HUES6 (cell line): ENCODE measurements around the gene VMP1.
A peak's percentile ranks its signal among the peaks of the same experiment; 100 is the strongest.
"Not testable (repeated sequence)": the region's sequence is repeated elsewhere in the genome, so short reads cannot be mapped to it uniquely, and the experiment has no call there.

Experiments used
- H3K27ac ChIP-seq: 2 replicates; pipeline ENCODE4 v1.7.0; 2013; ENCODE audit warnings: low read depth, mild to moderate bottlenecking, low read length, inconsistent platforms
- H3K27me3 ChIP-seq: 2 replicates; pipeline ENCODE4 v1.6.1; 2013; ENCODE audit warnings: low read length; ENCODE audit not compliant: control insufficient read depth, insufficient read depth
- H3K36me3 ChIP-seq: 2 replicates; pipeline ENCODE4 v1.6.1; 2013; ENCODE audit warnings: low read length; ENCODE audit not compliant: control insufficient read depth, insufficient read depth
- H3K4me1 ChIP-seq: 2 replicates; pipeline ENCODE4 v1.6.1; 2013; ENCODE audit warnings: low read length; ENCODE audit not compliant: control insufficient read depth, insufficient read depth
- H3K4me3 ChIP-seq: 2 replicates; pipeline ENCODE4 v1.5.1; 2013; ENCODE audit warnings: low read depth, low read length
- H3K9ac ChIP-seq: one replicate; pipeline ENCODE4 v1.6.1; 2013; ENCODE audit warnings: mild to moderate bottlenecking, low read length
- H3K9me3 ChIP-seq: 2 replicates; pipeline ENCODE4 v1.6.1; 2013; ENCODE audit warnings: low read depth, low read length; ENCODE audit not compliant: control insufficient read depth, insufficient read depth

Gene VMP1

GRCh38 chr17:59777033-59777432, 69.6 kb downstream of the VMP1 start:
- Histone ChIP-seq H3K27me3 (no peaks in the 10 kb centered on the region), H3K4me3 (no peak overlapping the region), H3K27ac (no peak overlapping the region), H3K36me3 (peaks cover 40% of the 10 kb centered on the region), H3K9ac (no peak overlapping the region), H3K4me1 (no peaks in the 10 kb centered on the region), H3K9me3 (no peaks in the 10 kb centered on the region)

DNA sequence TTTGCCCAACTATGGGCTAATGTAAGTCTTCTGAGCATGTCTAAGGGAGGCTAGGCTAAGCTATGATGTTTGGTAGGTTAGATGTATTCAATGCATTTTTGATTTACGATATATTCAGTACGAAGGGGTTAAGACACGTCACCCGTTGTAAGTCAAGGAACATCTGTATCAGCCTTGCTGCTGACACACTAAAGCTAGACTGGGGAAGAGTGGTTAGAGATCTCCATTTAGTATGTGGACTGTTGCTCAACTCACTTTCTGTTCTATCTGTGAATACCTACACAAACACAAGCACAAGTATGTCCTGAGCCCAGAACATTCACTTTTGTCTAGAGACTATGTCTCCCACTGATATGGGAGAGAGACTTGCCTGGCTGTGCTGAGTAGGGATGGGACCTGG, 71.5 kb downstream of the VMP1 start:
- H3K27me3 ChIP-seq = no peaks in the 10 kb centered on the region
- H3K9me3 ChIP-seq = no peaks in the 10 kb centered on the region
- H3K4me1 ChIP-seq = peaks cover 15% of the 10 kb centered on the region
- peaks cover 33% of the 10 kb centered on the region for H3K36me3 ChIP-seq
- no peak overlapping the region for H3K9ac ChIP-seq
- H3K4me3 ChIP-seq = no peak overlapping the region
- no peak overlapping the region for H3K27ac ChIP-seq

DNA sequence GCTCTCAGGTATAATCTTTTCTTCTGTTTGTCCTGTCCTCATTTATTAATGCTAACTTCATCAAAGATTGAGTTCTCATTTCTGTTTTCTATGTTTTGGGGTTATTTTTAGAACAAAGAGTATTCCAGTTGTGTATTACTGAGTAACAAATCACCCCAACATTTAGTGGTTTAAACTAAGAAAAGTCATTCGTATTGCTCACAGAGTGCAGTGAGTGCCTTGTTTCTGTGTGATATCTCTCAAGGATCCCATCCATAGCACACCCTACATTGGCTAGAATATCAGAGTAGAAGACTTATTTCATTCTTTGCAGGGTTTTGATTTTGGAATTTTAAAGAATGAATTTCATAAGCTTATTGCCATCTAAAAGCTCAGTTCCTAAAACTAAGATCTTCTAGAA, 72.1 kb downstream of the VMP1 start:
- peaks cover 20% of the 10 kb centered on the region for H3K4me1 ChIP-seq
- no peak overlapping the region for H3K4me3 ChIP-seq
- H3K27ac ChIP-seq = no peak overlapping the region
- peaks cover 27% of the 10 kb centered on the region for H3K36me3 ChIP-seq
- H3K9ac ChIP-seq = no peak overlapping the region
- no peaks in the 10 kb centered on the region for H3K27me3 ChIP-seq
- no peaks in the 10 kb centered on the region for H3K9me3 ChIP-seq

DNA sequence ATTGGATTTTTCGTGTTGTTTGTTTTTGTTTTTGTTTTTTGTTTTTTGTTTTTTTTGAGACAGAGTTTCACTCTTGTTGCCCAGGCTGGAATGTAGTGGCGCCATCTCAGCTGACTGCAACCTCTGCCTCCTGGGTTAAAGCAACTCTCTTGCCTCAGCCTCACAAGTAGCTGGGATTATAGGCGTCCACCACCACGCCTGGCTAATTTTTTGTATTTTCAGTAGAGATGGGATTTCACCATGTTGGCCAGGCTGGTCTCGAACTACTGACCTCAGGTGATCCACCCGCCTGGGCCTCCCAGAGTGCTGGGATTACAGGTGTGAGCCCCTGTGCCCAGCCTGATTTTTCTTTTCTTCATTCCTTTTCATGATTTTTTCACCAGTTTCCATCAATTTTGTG, 73.1 kb downstream of the VMP1 start:
- not testable (repeated sequence) for H3K27ac ChIP-seq, H3K9me3 ChIP-seq, H3K27me3 ChIP-seq, H3K4me3 ChIP-seq, H3K9ac ChIP-seq
- peaks cover 29% of the 10 kb centered on the region for H3K4me1 ChIP-seq
- H3K36me3 ChIP-seq = peaks cover 22% of the 10 kb centered on the region

GRCh38 chr17:59783221-59784047, 76.0 kb downstream of the VMP1 start:
- H3K4me1 ChIP-seq = peaks cover 49% of the 10 kb centered on the region

GRCh38 chr17:59785091-59785799, 77.8 kb downstream of the VMP1 start:
- Histone ChIP-seq H3K9me3 (no peaks in the 10 kb centered on the region), H3K27ac (peak overlapping the region; percentile 77; the same call in 1 of the 2 replicates), H3K4me3 (no peak overlapping the region), H3K36me3 (no peaks in the 10 kb centered on the region), H3K4me1 (peaks cover 49% of the 10 kb centered on the region), H3K9ac (peak overlapping the region; percentile 36), H3K27me3 (no peaks in the 10 kb centered on the region)

More at GRCh38 chr17:59783221-59784047, 76.0 kb downstream of the VMP1 start:
- peaks cover 6% of the 10 kb centered on the region for H3K36me3 ChIP-seq
- H3K27ac ChIP-seq = peak overlapping the region; percentile 84
- H3K27me3 ChIP-seq = no peaks in the 10 kb centered on the region
- no peaks in the 10 kb centered on the region for H3K9me3 ChIP-seq
- peak overlapping the region; percentile 17; the same call in 1 of the 2 replicates for H3K4me3 ChIP-seq
- H3K9ac ChIP-seq = peak overlapping the region; percentile 70

DNA sequence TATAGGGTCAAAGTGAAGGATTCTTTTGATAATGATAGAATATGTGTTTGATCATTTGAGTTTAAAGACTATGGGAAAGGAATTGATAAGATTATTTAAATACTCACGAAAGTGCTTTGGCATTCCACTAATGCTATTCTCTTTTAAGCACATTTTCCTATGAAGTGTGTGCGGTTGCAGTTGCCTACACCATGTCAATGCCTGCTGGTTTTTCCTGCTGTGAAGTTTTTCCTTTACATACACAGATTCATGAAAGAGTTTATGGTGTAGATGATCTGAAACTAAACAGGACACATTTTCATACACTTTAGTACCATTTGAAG, 78.7 kb downstream of the VMP1 start:
- Histone ChIP-seq H3K36me3 (no peaks in the 10 kb centered on the region), H3K9ac (peak overlapping the region; percentile 60), H3K9me3 (no peaks in the 10 kb centered on the region), H3K27me3 (no peaks in the 10 kb centered on the region), H3K4me3 (peak overlapping the region; percentile 8; the same call in 1 of the 2 replicates), H3K4me1 (peaks cover 49% of the 10 kb centered on the region), H3K27ac (peak overlapping the region; percentile 77)

- peak overlapping the region; percentile 60 for H3K9ac ChIP-seq
- H3K4me3 ChIP-seq = peak overlapping the region; percentile 8; the same call in 1 of the 2 replicates
- H3K4me1 ChIP-seq = peaks cover 49% of the 10 kb centered on the region
- no peaks in the 10 kb centered on the region for H3K9me3 ChIP-seq
- no peaks in the 10 kb centered on the region for H3K27me3 ChIP-seq
- H3K36me3 ChIP-seq = no peaks in the 10 kb centered on the region
- peak overlapping the region; percentile 77 for H3K27ac ChIP-seq
These were observed 79.3 kb downstream of the VMP1 start for GRCh38 chr17:59786536-59787319.

DNA sequence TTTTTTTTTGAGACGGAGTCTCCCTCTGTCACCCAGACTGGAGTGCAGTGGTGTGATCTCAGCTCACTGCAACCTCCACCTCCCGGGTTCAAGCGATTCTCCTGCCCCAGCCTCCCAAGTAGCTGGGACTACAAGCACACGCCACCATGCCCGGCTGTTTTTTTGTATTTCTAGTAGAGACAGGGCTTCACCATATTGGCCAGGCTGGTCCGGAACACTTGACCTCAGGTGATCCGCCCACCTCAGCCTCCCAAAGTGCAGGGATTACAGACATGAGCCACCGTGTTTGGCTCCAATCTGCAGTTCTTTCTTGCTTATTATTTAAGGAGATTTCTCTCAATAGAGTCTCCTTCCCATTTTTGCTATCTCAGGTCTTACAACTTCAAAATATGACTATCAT, 82.4 kb downstream of the VMP1 start:
- not testable (repeated sequence) for H3K4me3 ChIP-seq, H3K36me3 ChIP-seq, H3K27me3 ChIP-seq, H3K9me3 ChIP-seq, H3K27ac ChIP-seq, H3K9ac ChIP-seq
- H3K4me1 ChIP-seq = peaks cover 27% of the 10 kb centered on the region

- not testable (repeated sequence) for H3K9ac ChIP-seq, H3K27ac ChIP-seq, H3K9me3 ChIP-seq, H3K4me3 ChIP-seq, H3K27me3 ChIP-seq, H3K36me3 ChIP-seq
- H3K4me1 ChIP-seq = peaks cover 21% of the 10 kb centered on the region
These were observed 83.0 kb downstream of the VMP1 start for GRCh38 chr17:59790418-59790817.

- H3K9me3 ChIP-seq = no peaks in the 10 kb centered on the region
- H3K4me3 ChIP-seq = no peak overlapping the region
- H3K9ac ChIP-seq = no peak overlapping the region
- H3K27me3 ChIP-seq = no peaks in the 10 kb centered on the region
- peaks cover 16% of the 10 kb centered on the region for H3K4me1 ChIP-seq
- H3K36me3 ChIP-seq = no peaks in the 10 kb centered on the region
- no peak overlapping the region for H3K27ac ChIP-seq
These were observed 83.5 kb downstream of the VMP1 start for GRCh38 chr17:59790910-59791309.
